ENCODE data around the gene LCNL1.

GRCh38 chr9:136958473-136958872 lies 24.3 kb upstream of the LCNL1 start:
- TF ChIP-seq CTCF (IDR thresholded peaks at IDR 0.05): no peak
- no peak for TF ChIP-seq SIN3A (IDR thresholded peaks at IDR 0.05; ENCODE audit: borderline replicate concordance, insufficient read depth, low read depth, low read length)

Data from Panc1 (cell line).